Coronary artery (tissue), 2 donors: Measurements from ENCODE around the gene INF2.
"Not testable (repeated sequence)": the region's sequence is repeated elsewhere in the genome, so short reads cannot be mapped to it uniquely, and the experiment has no call there.

ENCODE experiments used
- DNase-seq: peaks from one replicate; pipeline ENCODE4 v3.0.0-alpha.2; 2017; ENCODE audit warnings: low spot score
- H3K27ac ChIP-seq, 2 donors: fragments of 200-600 bp; sonication (generic); one replicate each; pipeline ENCODE4 v1.5.1; 2016 to 2019
- H3K4me3 ChIP-seq: fragments of 200-600 bp; sonication (generic); 2 replicates; pipeline ENCODE4 v1.5.1; 2016; ENCODE audit warnings: mild to moderate bottlenecking, moderate library complexity
- TF ChIP-seq, protein P1 (sequence below): fragments of 200-600 bp; sonication (generic); IDR thresholded peaks from one replicate; pipeline ENCODE4 v1.5.1; 2019; ENCODE audit warnings: antibody characterized with exemption

Gene INF2

DNA sequence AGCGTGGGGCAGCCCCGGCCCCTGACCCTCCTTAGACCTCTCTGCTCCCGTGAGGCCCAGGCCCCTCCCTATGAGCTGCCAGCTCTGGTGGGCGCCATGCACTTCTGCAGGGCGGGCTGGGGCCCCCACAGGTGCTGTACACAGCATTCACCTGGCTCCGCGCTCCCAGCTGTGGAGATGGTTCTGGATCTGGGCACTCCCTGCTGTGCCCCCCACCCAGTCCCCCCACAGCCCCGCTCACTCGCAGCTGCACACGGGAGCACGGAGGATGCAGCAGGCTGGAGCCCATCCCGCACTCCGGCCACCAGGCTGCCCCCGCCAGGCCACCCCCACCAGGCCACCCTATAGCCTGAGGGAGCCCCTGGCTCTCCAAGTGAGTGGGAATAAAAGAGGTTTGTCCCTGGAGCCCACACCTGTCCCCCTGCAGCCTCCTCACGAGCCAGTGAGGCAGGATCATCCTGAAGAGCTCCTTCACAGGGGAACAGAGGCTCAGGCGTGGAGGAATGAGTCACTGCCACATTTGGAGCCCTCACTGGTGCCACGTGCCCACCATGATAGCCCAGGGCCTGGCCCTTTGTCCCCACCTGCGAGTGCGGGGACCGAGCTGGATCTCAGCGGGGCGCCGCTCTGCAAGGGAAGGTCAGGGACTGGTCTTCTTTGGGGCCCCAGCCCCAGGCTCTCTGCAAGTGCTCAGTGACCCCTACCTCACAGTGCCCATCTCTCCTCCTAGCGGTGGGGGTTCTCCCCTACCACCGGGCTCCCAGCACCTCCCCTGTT lies 36.5 kb downstream of the INF2 start:
- peak overlapping the region; percentile 73 to 89 for H3K27ac ChIP-seq
- peak overlapping the region; percentile 75 for H3K4me3 ChIP-seq
- no peak for DNase-seq

DNA sequence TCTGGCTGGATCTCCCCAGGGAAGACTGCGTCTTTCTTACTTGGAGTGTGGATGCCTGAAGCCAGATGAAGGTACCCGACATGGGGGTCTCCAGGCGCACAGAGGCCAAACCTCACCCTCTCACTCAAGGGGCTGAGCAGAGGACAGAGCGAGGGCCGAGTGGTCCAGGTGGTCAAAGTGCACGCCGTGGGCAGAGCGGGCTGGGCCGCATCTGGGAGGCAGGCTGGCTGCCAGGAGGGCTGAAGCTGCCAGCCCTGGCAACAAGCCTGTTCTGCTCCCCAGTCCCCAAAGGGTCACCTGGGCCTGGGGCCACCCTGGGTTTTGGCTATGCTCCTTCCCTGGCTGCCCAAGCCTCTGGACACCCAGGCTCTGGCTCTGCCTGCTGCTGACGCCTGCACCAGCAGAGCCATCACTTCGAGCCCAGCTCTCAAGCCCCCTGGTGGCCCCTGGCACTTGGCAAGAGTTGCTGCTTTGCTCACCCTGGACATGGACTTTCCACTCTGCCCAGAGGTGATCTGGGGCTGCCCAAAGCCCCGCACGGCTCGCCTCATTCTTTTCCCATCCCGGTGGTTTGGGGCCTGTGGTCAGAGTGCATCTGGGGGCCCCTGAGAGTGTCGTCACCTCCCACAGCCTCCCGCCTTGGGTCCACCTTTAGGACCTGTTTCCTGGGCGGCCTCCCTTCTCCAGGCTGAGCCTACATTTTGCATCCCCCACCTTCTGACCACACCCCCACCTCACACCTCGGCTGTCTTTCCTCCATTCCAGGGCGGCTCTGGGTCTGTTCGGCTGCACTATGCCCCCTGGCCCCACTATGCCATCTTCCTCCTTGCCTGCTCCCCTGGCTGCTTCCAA lies 37.4 kb downstream of the INF2 start:
- no peak for DNase-seq
- Histone ChIP-seq H3K27ac (peak overlapping the region in 1 of 2 donors; percentile 89), H3K4me3 (no peak overlapping the region)
- TF ChIP-seq, protein P1, sequence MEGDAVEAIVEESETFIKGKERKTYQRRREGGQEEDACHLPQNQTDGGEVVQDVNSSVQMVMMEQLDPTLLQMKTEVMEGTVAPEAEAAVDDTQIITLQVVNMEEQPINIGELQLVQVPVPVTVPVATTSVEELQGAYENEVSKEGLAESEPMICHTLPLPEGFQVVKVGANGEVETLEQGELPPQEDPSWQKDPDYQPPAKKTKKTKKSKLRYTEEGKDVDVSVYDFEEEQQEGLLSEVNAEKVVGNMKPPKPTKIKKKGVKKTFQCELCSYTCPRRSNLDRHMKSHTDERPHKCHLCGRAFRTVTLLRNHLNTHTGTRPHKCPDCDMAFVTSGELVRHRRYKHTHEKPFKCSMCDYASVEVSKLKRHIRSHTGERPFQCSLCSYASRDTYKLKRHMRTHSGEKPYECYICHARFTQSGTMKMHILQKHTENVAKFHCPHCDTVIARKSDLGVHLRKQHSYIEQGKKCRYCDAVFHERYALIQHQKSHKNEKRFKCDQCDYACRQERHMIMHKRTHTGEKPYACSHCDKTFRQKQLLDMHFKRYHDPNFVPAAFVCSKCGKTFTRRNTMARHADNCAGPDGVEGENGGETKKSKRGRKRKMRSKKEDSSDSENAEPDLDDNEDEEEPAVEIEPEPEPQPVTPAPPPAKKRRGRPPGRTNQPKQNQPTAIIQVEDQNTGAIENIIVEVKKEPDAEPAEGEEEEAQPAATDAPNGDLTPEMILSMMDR, result no peak

More for the DNA sequence above, 36.5 kb downstream of the INF2 start:
- TF ChIP-seq, protein P1, result no peak

DNA sequence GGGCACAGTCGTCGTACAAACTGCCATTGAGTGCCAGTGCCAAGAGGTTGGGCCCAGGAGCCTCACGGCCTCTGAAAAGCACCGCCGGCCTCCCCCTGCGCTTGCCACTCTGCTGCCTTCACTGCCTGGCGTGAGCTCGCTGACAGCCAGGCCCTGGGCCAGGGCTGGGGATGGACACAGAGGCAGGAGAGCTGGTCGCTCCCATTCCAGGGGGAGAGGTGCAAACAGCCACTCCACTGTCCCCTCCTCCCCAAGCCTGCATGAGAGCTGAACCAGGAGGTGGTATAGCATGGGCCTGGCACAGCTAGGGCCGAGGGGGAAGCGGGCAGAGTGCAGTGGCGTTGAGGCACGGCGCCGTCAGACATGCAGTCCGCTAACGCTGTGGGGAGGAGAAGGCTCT lies 39.2 kb downstream of the INF2 start:
- peak overlapping the region in 1 of 2 donors; percentile 38 for H3K27ac ChIP-seq
- H3K4me3 ChIP-seq, result no peak overlapping the region
- DNase-seq, result no peak
- TF ChIP-seq, protein P1, result no peak

DNA sequence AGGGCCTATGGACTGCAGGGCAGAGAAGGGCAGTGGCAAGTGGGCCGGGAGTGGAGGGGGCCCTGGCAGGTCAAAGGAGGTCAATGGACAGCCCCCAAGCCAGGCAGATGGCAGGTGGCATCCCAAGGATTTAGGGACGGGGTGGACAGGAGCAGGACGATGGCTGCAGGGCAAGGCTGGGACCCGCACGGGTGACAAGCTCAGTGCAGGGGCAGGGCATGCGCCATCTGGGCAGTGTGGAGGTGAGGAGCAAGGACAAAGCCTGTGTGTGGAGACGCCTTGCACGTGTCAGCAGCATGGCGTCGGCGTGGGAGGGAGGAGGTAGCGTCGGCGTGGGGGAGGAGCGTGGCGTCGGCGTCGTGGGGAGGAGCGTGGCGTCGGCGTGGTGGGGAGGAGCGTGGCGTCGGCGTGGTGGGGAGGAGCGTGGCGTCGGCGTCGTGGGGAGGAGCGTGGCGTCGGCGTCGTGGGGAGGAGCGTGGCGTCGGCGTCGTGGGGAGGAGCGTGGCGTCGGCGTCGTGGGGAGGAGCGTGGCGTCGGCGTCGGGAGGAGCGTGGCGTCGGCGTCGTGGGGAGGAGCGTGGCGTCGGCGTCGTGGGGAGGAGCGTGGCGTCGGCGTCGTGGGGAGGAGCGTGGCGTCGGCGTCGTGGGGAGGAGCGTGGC lies 39.9 kb downstream of the INF2 start:
- not testable (repeated sequence) for H3K4me3 ChIP-seq, H3K27ac ChIP-seq, DNase-seq

DNA sequence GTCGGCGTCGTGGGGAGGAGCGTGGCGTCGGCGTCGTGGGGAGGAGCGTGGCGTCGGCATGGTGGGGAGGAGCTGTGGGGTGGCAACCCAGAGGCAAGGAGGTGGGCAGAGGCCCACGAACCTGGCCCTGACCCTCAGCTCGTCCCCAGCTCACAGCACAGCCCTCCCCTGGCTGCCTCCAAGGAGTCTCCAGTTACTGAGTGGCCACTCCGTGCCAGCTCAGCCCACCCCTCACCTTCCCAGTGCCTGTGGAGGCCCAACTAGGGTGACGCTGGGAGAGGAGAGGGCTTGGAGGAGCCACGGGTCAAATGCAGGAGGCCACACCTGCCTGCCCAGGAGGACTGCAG lies 40.4 kb downstream of the INF2 start:
- H3K27ac ChIP-seq, result peak overlapping the region in 1 of 2 donors; percentile 32
- no peak for DNase-seq
- H3K4me3 ChIP-seq, result no peak overlapping the region
- TF ChIP-seq, protein P1, result no peak

DNA sequence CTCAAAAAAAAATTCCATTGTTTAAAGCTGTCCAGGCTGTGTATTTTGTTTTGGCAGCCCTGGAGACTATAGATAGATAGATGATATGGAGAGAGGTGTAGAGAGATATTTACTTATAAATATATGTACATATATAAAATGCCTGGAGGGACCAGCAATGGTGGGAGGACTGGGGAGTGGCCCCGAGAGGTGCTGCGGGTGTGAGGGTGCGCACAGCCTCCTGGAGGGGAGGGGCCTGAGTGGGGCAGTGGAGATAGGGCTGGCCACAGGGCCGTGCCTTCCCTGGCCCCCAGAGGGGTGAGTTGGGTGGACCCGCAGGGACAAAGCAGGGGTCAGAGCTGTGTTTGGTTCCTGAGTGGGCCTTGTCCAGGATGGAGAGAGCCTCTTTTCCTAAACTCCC lies 41.1 kb downstream of the INF2 start:
- no peak for DNase-seq
- TF ChIP-seq, protein P1, result no peak
- no peak overlapping the region for H3K4me3 ChIP-seq
- peak overlapping the region in 1 of 2 donors; percentile 94 for H3K27ac ChIP-seq
